WTC11 (cell line): ENCODE measurements around the gene IRAK2. TPM values are rescaled to one million over a fixed set of nuclear protein-coding genes. Genes with fewer than 3 reads are reported as not detected.

ENCODE experiments used
- ATAC-seq: fragments of 200-7000 bp; cut with Tn5 transposase; 2 replicates; pipeline ENCODE4 v1.10.0; 2021; ENCODE audit warnings: mild to moderate bottlenecking, moderate library complexity
- CTCF ChIA-PET: fragments of 300-600 bp; sonication (Branson Sonifier 250); formaldehyde crosslinking; loops from one replicate; lab custom pipeline; 2021; ENCODE audit warnings: antibody characterized with exemption; lab: Charles Lee
- POLR2A ChIA-PET: fragments of 350-600 bp; sonication (Branson Sonifier 250); formaldehyde crosslinking; loops from one replicate; lab custom pipeline; 2021; ENCODE audit warnings: antibody characterized with exemption; lab: Charles Lee
- DNase-seq: peaks from one replicate; pipeline ENCODE4 v3.0.0; 2021; ENCODE audit warnings: low spot score
- H3K27ac Mint-ChIP-seq: 2 replicates; pipeline ENCODE4 v1.8.0; 2021; ENCODE audit warnings: mixed read lengths
- H3K27me3 Mint-ChIP-seq: 2 replicates; pipeline ENCODE4 v1.8.0; 2021; ENCODE audit warnings: low read depth, mild to moderate bottlenecking, moderate library complexity, mixed read lengths
- H3K36me3 Mint-ChIP-seq: 2 replicates; pipeline ENCODE4 v1.8.0; 2021; ENCODE audit warnings: mixed read lengths
- H3K4me1 Mint-ChIP-seq: 2 replicates; pipeline ENCODE4 v1.8.0; 2022; ENCODE audit warnings: mixed read lengths
- H3K4me3 Mint-ChIP-seq: 2 replicates; pipeline ENCODE4 v1.8.0; 2021; ENCODE audit warnings: mild to moderate bottlenecking, moderate library complexity, mixed read lengths
- H3K9me3 Mint-ChIP-seq: 2 replicates; pipeline ENCODE4 v1.8.0; 2021; ENCODE audit warnings: mixed read lengths
- ARID4B ChIP-seq: sonication (generic); formaldehyde crosslinking; IDR thresholded peaks from 2 replicates; pipeline ENCODE4 v1.8.0; 2023; ENCODE audit warnings: missing genetic modification reagents, mild to moderate bottlenecking, borderline replicate concordance
- CBFB ChIP-seq: sonication (generic); formaldehyde crosslinking; IDR thresholded peaks from 2 replicates; pipeline ENCODE4 v1.8.1; 2022; ENCODE audit warnings: mild to moderate bottlenecking, low read depth, missing genetic modification reagents
- IRF1 ChIP-seq: sonication (generic); formaldehyde crosslinking; IDR thresholded peaks from 2 replicates; pipeline ENCODE4 v1.8.0; 2023; ENCODE audit warnings: missing genetic modification reagents
- KAT7 ChIP-seq: sonication (generic); formaldehyde crosslinking; IDR thresholded peaks from 2 replicates; pipeline ENCODE4 v1.8.1; 2023; ENCODE audit warnings: missing genetic modification reagents, mild to moderate bottlenecking, borderline replicate concordance
- MYBL2 ChIP-seq: sonication (generic); formaldehyde crosslinking; IDR thresholded peaks from 2 replicates; pipeline ENCODE4 v1.8.1; 2023; ENCODE audit warnings: mild to moderate bottlenecking, moderate library complexity, missing genetic modification reagents
- NFATC4 ChIP-seq: fragments of 250-450 bp; sonication (Bioruptor Pico); IDR thresholded peaks from 2 replicates; pipeline ENCODE4 v1.9.0; 2021; ENCODE audit warnings: mild to moderate bottlenecking
- NR3C1 ChIP-seq: sonication (generic); formaldehyde crosslinking; conservative IDR thresholded peaks from 2 replicates; pipeline ENCODE4 v1.8.1; 2023; ENCODE audit warnings: low read depth, mild to moderate bottlenecking, missing genetic modification reagents
- STAT6 ChIP-seq: sonication (generic); formaldehyde crosslinking; conservative IDR thresholded peaks from 2 replicates; pipeline ENCODE4 v1.8.1; 2023; ENCODE audit warnings: mild to moderate bottlenecking, low read depth, missing genetic modification reagents, moderate library complexity
- TEAD1 ChIP-seq: sonication (generic); formaldehyde crosslinking; IDR thresholded peaks from 2 replicates; pipeline ENCODE4 v1.8.0; 2022; ENCODE audit warnings: mild to moderate bottlenecking, missing genetic modification reagents
- USF2 ChIP-seq: sonication (generic); formaldehyde crosslinking; IDR thresholded peaks from 2 replicates; pipeline ENCODE4 v1.8.1; 2023; ENCODE audit warnings: mild to moderate bottlenecking, missing genetic modification reagents, moderate library complexity
- ZNF121 ChIP-seq: sonication (generic); formaldehyde crosslinking; IDR thresholded peaks from 2 replicates; pipeline ENCODE4 v1.8.0; 2023; ENCODE audit warnings: missing genetic modification reagents
- ZNF425 ChIP-seq: fragments of 250-450 bp; sonication (Bioruptor Pico); conservative IDR thresholded peaks from 2 replicates; pipeline ENCODE4 v1.9.0; 2021; ENCODE audit warnings: mild to moderate bottlenecking
- ZNF512 ChIP-seq: sonication (generic); formaldehyde crosslinking; IDR thresholded peaks from 2 replicates; pipeline ENCODE4 v1.8.1; 2022; ENCODE audit warnings: missing genetic modification reagents, borderline replicate concordance
- total RNA-seq: library from RNA; stranded (reverse); gene quantifications from 3 replicates; pipeline ENCODE4 v1.2.3, GENCODE V29; 2021

Gene IRAK2
- total RNA-seq, 1 experiment from 2014 or later, result 1.4 TPM

- DNase-seq (no peak), ATAC-seq (no peak)
- TF ChIP-seq KAT7, result no peak
- no peak for TF ChIP-seq ZNF512 (CRISPR knock-in tag)
- no peak for TF ChIP-seq ZNF121 (CRISPR knock-in tag)
- TF ChIP-seq NR3C1 (CRISPR knock-in tag), result no peak
- TF ChIP-seq ARID4B (CRISPR knock-in tag), result no peak
- TF ChIP-seq MYBL2 (CRISPR knock-in tag), result no peak
- TF ChIP-seq ZNF425 (CRISPR knock-in tag), result no peak
- TF ChIP-seq IRF1 (CRISPR knock-in tag), result no peak
- TF ChIP-seq CBFB (CRISPR knock-in tag), result no peak
- no peak for TF ChIP-seq USF2
- TF ChIP-seq TEAD1 (CRISPR knock-in tag), result no peak
- TF ChIP-seq STAT6 (CRISPR knock-in tag), result no peak
- no peak for TF ChIP-seq NFATC4 (CRISPR knock-in tag)
- ChIA-PET CTCF (no interaction called here), POLR2A (no interaction called here)
- H3K4me3 Mint-ChIP-seq, result no peak overlapping the region
- H3K27me3 Mint-ChIP-seq, result no peaks in the 10 kb centered on the region
- H3K36me3 Mint-ChIP-seq, result peaks cover 50% of the 10 kb centered on the region
- peaks cover 9% of the 10 kb centered on the region for H3K4me1 Mint-ChIP-seq
- no peak overlapping the region for H3K27ac Mint-ChIP-seq
- no peaks in the 10 kb centered on the region for H3K9me3 Mint-ChIP-seq
These were observed 94.3 kb downstream of the IRAK2 start for GRCh38 chr3:10259036-10259435.
